Nephron progenitor cell (in vitro differentiated cells): ENCODE measurements around the gene UQCRC2.

Source experiments
- DNase-seq: peaks from one replicate; pipeline ENCODE4 v3.0.0; 2021
- H3K27ac Mint-ChIP-seq: 2 replicates; pipeline ENCODE4 v1.8.0; 2021; ENCODE audit warnings: mild to moderate bottlenecking, moderate library complexity, mixed read lengths
- H3K27me3 Mint-ChIP-seq: 2 replicates; pipeline ENCODE4 v1.8.0; 2021; ENCODE audit warnings: mild to moderate bottlenecking, low read depth, mixed read lengths; ENCODE audit not compliant: poor library complexity
- H3K36me3 Mint-ChIP-seq: 2 replicates; pipeline ENCODE4 v1.8.0; 2021; ENCODE audit warnings: low read depth, mixed read lengths
- H3K4me1 Mint-ChIP-seq: 2 replicates; pipeline ENCODE4 v1.8.0; 2021; ENCODE audit warnings: mixed read lengths
- H3K4me3 Mint-ChIP-seq: 2 replicates; pipeline ENCODE4 v1.8.0; 2021; ENCODE audit warnings: mild to moderate bottlenecking, moderate library complexity, mixed read lengths
- H3K9me3 Mint-ChIP-seq: 2 replicates; pipeline ENCODE4 v1.8.0; 2021; ENCODE audit warnings: mild to moderate bottlenecking, moderate library complexity, mixed read lengths
- TF ChIP-seq, protein P1 (sequence below): fragments of 200-600 bp; sonication (generic); IDR thresholded peaks from 2 replicates; pipeline ENCODE4 v1.5.0; 2021; ENCODE audit warnings: antibody characterized with exemption

Gene UQCRC2

GRCh38 chr16:22029632-22030031 is 76.5 kb downstream of the UQCRC2 start:
- Mint-ChIP-seq H3K4me3 (no peak overlapping the region), H3K27me3 (no peaks in the 10 kb centered on the region), H3K27ac (no peak overlapping the region), H3K4me1 (no peaks in the 10 kb centered on the region), H3K36me3 (peaks cover 6% of the 10 kb centered on the region), H3K9me3 (no peaks in the 10 kb centered on the region)
- no peak for DNase-seq
- TF ChIP-seq, protein P1, sequence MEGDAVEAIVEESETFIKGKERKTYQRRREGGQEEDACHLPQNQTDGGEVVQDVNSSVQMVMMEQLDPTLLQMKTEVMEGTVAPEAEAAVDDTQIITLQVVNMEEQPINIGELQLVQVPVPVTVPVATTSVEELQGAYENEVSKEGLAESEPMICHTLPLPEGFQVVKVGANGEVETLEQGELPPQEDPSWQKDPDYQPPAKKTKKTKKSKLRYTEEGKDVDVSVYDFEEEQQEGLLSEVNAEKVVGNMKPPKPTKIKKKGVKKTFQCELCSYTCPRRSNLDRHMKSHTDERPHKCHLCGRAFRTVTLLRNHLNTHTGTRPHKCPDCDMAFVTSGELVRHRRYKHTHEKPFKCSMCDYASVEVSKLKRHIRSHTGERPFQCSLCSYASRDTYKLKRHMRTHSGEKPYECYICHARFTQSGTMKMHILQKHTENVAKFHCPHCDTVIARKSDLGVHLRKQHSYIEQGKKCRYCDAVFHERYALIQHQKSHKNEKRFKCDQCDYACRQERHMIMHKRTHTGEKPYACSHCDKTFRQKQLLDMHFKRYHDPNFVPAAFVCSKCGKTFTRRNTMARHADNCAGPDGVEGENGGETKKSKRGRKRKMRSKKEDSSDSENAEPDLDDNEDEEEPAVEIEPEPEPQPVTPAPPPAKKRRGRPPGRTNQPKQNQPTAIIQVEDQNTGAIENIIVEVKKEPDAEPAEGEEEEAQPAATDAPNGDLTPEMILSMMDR, result no peak

GRCh38 chr16:22030087-22030812 is 77.1 kb downstream of the UQCRC2 start:
- Mint-ChIP-seq H3K36me3 (peaks cover 6% of the 10 kb centered on the region), H3K4me1 (no peaks in the 10 kb centered on the region), H3K9me3 (no peaks in the 10 kb centered on the region), H3K4me3 (no peak overlapping the region), H3K27ac (no peak overlapping the region), H3K27me3 (no peaks in the 10 kb centered on the region)
- TF ChIP-seq, protein P1, result no peak
- DNase-seq, result no peak

- H3K4me1 Mint-ChIP-seq, result peaks cover 2% of the 10 kb centered on the region
- H3K27me3 Mint-ChIP-seq, result no peaks in the 10 kb centered on the region
- H3K9me3 Mint-ChIP-seq, result no peaks in the 10 kb centered on the region
- peaks cover 6% of the 10 kb centered on the region for H3K36me3 Mint-ChIP-seq
- no peak overlapping the region for H3K4me3 Mint-ChIP-seq
- TF ChIP-seq, protein P1, result no peak
- DNase-seq, result no peak
- no peak overlapping the region for H3K27ac Mint-ChIP-seq
Measured at GRCh38 chr16:22031483-22032083, 78.4 kb downstream of the UQCRC2 start.
